ENCODE measurements around the gene USP12.

USP12 gene

GRCh38 chr13:27022571-27023311 lies 148.9 kb downstream of the USP12 start:
- no peak overlapping the region for H3K4me3 ChIP-seq (ENCODE audit: low read length)
- TF ChIP-seq ZNF274 (IDR thresholded peaks at IDR 0.05; ENCODE audit: low read depth, low read length): no peak

GRCh38 chr13:27020415-27020814 lies 151.2 kb downstream of the USP12 start:
- TF ChIP-seq ZNF274 (IDR thresholded peaks at IDR 0.05; ENCODE audit: low read depth, low read length): no peak
- no peak overlapping the region for H3K4me3 ChIP-seq (ENCODE audit: low read length)

- H3K4me3 ChIP-seq (ENCODE audit: low read length): no peak overlapping the region
- TF ChIP-seq ZNF274 (IDR thresholded peaks at IDR 0.05; ENCODE audit: low read depth, low read length): no peak
Observed at GRCh38 chr13:27018882-27019281, 152.7 kb downstream of the USP12 start.

GRCh38 chr13:27018344-27018861 lies 153.2 kb downstream of the USP12 start:
- no peak overlapping the region for H3K4me3 ChIP-seq (ENCODE audit: low read length)
- TF ChIP-seq ZNF274 (IDR thresholded peaks at IDR 0.05; ENCODE audit: low read depth, low read length): no peak

GRCh38 chr13:27016875-27017274 lies 154.7 kb downstream of the USP12 start:
- TF ChIP-seq ZNF274 (IDR thresholded peaks at IDR 0.05; ENCODE audit: low read depth, low read length): no peak
- no peak overlapping the region for H3K4me3 ChIP-seq (ENCODE audit: low read length)
